Activated CD4-positive, alpha-beta T cell treated with anti-CD3 and anti-CD28 coated beads, Interleukin-2, Interleukin-4, amounts not matched to agents 100 ng/mL and 50 ng/mL, durations not matched to agents 16 hours and 8 hours (primary cell): ENCODE data around the gene M1AP.

ENCODE experiments used
- DNase-seq: peaks from one replicate; pipeline ENCODE4 v3.0.0-alpha.2; 2020; ENCODE audit warnings: low spot score

The M1AP gene

GRCh38 chr2:74525717-74526648 is 122.1 kb downstream of the M1AP start, which contains the start of gene DQX1:
Gene DQX1 (minus strand): TSS chr2:74526231. CDS start chr2:74525729, 502 bp downstream.
- peak; percentile 52 for DNase-seq

GRCh38 chr2:74524955-74525716 is 123.0 kb downstream of the M1AP start:
- DNase-seq, result no peak

GRCh38 chr2:74524005-74524404 is 124.1 kb downstream of the M1AP start:
- no peak for DNase-seq

GRCh38 chr2:74522516-74522915 is 125.6 kb downstream of the M1AP start:
- DNase-seq, result no peak

GRCh38 chr2:74516650-74517049 is 131.5 kb downstream of the M1AP start:
- DNase-seq, result no peak

- peak; percentile 72 for DNase-seq
Observed at GRCh38 chr2:74515981-74516633, 132.0 kb downstream of the M1AP start.

GRCh38 chr2:74515271-74515980 is 132.7 kb downstream of the M1AP start:
- DNase-seq, result no peak

- DNase-seq, result no peak
Observed at GRCh38 chr2:74514368-74515270, 133.5 kb downstream of the M1AP start, which contains the start of gene TLX2. Gene TLX2 (plus strand): TSS chr2:74514450. CDS start chr2:74514807, 357 bp downstream.

- no peak for DNase-seq
Observed at GRCh38 chr2:74513605-74514367, 134.3 kb downstream of the M1AP start.

- no peak for DNase-seq
Observed at GRCh38 chr2:74512744-74513604, 135.2 kb downstream of the M1AP start.

GRCh38 chr2:74511104-74511989 is 136.8 kb downstream of the M1AP start:
- DNase-seq, result no peak

- no peak for DNase-seq
Observed at GRCh38 chr2:74510272-74510671, 137.9 kb downstream of the M1AP start.

- no peak for DNase-seq
Observed at GRCh38 chr2:74507926-74508520, 140.1 kb downstream of the M1AP start.
